ENCODE data around the gene DEPDC4.

- no peak for TF ChIP-seq RFX5 (IDR thresholded peaks at IDR 0.05; ENCODE audit: low read depth, low read length)
- TF ChIP-seq YY1 (IDR thresholded peaks at IDR 0.05; ENCODE audit: insufficient read depth, insufficient replicate concordance, low read depth, low read length): no peak
- no peak for TF ChIP-seq IRF2 (CRISPR knock-in tag; IDR thresholded peaks at IDR 0.05)
- TF ChIP-seq JUN (CRISPR knock-in tag; IDR thresholded peaks at IDR 0.05): no peak
- no peak for TF ChIP-seq ZKSCAN1 (IDR thresholded peaks at IDR 0.05; ENCODE audit: low read length)
- TF ChIP-seq MLX (CRISPR knock-in tag; IDR thresholded peaks at IDR 0.05): no peak
- TF ChIP-seq NFE2L1 (CRISPR knock-in tag; IDR thresholded peaks at IDR 0.05; ENCODE audit: borderline replicate concordance): no peak
- TF ChIP-seq PBX3 (CRISPR knock-in tag; IDR thresholded peaks at IDR 0.05; ENCODE audit: borderline replicate concordance): no peak
- no peak for TF ChIP-seq ZNF143 (CRISPR knock-in tag; IDR thresholded peaks at IDR 0.05)
- TF ChIP-seq MEIS2 (CRISPR knock-in tag; IDR thresholded peaks at IDR 0.05): no peak
- no peak for TF ChIP-seq NR2F1 (CRISPR knock-in tag; IDR thresholded peaks at IDR 0.05)
- TF ChIP-seq CTCF (CRISPR knock-in tag; IDR thresholded peaks at IDR 0.05): no peak
- no peak for TF ChIP-seq RBM22 (optimal IDR thresholded peaks at IDR 0.05; ENCODE audit: low read length)
- TF ChIP-seq POLR2A (IDR thresholded peaks at IDR 0.05; ENCODE audit: insufficient read depth in 1 of 2, low read depth in 2 of 2, low read length in 2 of 2): no peak
Measured at GRCh38 chr12:100274291-100274690, 7.4 kb upstream of the DEPDC4 start.
